GM21381 (cell line): ENCODE data around the gene YBX2.

Experiments
- ATAC-seq: cut with Tn5 transposase; IDR thresholded peaks from one replicate; pipeline ENCODE4 v1.9.1; 2021; ENCODE audit warnings: mild to moderate bottlenecking, moderate library complexity; ENCODE audit not compliant: unreplicated experiment

Gene YBX2

DNA sequence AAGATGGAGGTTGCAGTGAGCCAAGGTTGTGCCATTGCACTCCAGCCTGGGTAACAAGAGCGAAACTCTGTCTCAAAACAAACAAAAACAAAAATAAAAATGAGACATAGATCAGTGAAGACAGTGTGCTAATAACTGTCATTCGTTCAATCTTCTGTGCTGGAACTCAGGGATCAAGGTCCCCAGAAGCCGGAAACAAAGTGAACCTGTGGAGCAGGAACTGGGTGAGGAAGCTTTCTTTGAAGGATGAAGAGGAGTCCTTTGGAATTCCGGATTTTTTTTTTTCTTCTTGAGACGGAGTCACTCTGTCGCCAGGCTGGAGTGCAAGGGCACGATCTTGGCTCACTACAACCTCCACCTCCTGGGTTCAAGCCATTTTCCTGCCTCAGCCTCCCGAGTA is 15.0 kb downstream of the YBX2 start:
- no peak for ATAC-seq

DNA sequence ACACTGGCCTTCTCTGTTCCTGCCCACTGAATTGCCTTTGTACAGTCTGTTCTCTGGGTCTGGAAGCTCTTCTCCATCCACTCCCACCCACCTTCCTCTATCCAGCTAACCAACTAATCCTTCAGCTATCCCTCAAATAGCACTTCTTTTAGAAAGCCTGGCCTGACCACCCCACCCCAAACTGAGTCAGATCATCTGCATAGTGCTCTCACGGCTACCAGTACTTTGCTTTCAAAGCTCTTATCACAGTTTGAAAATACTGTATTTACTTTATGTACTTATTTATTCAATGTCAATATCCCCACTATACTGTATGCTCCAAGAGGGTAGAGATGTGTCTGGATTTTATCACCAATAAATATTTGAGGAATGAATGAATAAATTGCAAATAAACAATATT is 27.7 kb downstream of the YBX2 start:
- no peak for ATAC-seq

DNA sequence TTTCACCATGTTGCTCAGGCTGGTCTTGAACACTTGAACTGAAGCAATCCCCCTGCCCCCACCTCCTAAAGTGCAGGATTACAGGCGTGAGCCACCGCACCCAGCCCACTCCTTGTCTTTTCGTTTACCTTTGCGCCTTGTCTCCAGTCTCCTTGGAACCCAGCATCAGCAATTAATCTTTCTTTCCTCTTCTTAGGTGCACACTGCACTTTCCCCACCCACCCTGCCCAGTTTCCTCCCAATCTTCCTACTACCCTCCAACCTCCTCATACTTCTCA is 30.7 kb downstream of the YBX2 start:
- ATAC-seq = no peak

DNA sequence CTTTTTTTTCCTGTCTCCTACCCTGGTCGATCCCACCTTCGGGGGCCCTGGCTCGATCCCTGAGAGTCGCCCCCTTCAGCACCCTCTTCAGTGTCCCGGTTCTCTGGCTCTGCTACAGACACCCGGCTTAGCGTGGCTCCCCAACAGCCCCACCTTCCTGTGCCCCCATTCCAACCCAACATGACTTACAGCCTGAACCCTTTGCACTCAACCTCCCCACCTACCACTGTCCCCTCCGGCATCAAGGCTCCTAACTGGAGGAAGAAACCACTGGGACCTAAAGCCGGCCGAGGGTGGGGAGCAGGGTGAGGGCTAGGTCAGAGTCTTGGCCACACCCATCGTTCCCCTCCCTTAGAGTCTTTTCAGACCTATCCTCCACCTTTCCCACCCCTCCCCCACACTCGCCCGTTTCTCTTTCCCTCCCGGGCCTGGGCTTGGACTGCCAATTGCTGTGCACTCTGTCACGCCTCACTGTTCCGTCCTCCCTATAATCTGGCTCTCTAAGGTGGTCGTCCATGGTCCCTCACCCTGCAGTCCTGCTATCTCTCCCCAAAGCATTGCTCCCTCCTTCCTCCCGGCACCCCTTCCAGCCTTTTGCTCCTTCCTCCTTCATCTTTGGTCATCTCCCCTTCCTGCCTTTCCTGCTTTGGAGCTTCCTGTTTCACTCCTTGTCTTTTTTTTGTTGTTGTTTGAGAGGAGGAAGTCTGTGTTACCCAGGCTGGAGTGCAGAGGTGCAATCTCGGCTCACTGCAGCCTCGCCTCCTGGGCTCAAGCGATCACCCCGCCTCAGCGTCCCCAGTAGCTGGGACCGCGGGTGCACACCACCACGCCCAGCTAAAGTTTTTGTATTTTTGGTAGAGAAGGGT is 31.3 kb downstream of the YBX2 start:
- no peak for ATAC-seq

DNA sequence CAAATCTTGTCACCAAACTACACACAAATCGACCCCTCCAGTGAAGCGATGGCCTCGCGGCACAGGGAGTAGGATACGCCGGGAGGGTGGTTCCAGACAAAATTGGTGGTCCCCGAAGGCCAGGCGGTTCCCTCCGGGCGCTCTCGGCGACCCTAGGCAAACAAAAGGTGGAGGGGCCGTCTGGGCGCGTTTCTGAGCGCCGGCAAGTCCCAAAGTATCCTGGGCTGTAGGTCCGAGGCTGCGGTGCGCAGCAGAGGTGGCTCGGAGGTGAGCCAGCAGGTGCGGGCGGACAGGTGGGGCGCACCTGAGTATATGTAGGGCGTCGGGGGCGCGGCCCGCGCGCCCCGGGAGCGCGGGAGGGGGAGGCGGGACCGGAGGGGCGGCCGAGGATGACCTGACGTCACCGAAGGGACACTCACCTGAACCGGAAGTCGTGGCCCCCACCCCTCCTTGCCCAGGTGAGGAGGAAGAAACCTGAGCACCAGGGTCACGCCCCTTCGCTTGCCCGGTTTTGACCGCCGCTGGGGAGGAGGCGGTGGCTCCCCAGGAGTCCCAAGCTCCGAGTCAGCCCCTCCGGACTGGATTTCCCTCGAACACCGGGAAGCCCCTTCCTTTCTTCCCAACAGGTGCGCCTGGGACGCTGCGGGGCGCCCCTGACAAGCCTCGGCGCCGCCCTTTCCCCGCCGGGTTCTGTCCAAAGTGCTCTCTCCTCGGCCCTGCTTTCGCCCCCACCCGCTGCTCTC is 32.1 kb downstream of the YBX2 start, which contains the start of gene CLDN7:
TSS of gene CLDN7 (minus strand) at position 287 of the 743 bp plus-strand sequence. CDS start 435 bp downstream, outside the sequence.
- no peak for ATAC-seq

DNA sequence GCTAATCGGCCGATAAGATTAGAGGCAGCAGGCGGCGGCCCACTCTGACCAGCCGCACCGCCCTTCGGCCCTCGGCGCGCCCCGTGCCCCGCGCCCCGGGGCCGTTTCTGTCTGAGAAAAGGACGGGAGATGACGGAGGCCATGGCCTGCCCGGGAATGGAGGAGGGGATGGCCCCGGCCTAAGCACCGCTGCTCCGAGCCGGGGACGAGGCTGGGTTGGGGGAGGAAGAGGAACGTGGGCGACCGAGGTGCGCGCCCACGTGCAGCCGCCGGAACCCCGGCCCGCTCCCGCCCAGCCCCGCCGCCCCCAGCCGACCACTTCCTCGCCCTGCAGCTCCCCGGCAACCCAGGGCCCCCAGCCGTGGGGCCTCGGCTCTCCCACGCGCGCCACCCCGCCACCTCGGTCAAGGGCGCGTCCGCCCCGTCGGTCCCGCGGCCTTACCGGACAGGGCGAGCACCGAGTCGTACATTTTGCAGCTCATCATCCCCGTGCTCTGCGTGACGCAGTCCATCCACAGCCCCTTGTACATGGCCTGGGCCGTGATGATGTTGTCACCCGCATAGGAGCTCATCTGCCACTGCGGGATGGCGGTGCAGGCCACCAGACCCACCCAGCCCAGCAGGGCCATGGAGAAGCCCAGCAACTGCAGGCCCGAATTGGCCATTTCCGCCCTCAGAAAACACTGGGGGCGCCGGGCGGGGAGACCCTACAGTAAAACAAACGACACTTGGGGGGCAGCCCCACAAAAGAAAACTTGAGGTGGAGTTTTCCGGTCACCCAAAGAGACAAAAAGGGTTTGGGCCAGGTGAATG is 32.9 kb downstream of the YBX2 start:
- ATAC-seq = no peak

DNA sequence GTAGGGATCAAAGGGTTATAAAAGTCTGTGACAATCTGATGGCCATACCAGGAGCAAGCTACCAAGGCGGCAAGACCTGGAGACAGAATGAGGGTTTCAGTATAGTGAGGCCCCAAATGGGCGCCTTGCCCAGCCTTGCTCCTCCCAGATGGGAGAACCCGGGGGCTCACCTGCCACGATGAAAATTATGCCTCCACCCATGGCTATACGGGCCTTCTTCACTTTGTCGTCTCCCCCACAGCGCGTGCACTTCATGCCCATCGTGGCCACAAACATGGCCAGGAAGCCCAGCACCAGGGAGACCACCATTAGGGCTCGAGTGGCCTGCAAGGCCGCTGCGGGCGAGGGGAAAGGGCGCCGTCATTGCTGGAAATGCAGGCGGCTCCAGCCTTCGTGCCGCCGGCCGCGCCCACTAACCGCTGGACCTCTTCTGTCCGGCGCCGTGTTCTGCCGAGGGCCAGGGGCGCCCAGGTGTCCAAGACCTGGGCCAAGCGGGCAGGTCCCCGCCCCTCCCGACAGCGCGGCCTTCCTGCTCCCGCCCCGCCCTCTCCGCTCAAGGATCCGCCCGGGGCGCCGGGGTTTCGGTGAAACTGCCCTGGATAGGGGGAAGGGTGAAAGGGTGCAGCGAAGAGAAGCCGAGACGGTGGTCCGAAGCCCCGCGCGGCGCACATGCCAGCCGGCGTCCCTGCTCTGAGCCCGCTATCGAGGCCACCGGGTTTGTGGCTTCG is 33.6 kb downstream of the YBX2 start:
- ATAC-seq = no peak

DNA sequence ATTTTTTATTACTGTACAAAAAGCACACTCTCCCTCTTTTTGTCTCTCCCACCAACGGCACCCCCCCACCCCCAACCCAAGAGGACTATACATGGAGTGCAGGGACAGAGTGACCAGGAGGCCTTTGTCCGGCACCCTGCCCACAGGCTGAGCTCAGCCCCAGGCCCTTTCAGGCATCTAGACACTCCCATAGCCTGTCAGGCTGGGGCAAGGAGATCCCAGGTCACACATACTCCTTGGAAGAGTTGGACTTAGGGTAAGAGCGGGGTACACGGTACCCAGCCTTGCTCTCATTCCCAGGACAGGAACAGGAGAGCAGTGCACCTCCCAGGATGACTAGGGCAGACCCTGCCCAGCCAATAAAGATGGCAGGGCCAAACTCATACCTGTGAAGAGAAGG is 34.3 kb downstream of the YBX2 start:
- ATAC-seq = no peak

DNA sequence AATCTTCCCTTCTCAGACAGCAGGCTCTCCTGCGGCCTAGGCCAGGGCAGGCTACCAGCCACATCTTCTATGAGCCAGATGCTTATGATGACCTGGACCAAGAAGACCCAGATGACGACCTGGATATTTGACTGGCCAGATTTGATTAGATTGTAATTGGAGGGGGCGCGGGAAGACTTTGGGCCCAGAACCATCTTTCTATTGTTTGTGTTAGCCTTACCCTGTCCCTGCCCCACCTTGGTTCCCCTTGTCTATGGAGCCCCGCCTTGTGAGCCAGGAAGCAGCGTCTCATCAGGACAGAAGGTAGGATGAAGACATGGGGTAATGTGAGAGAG is 34.9 kb downstream of the YBX2 start:
- ATAC-seq = no peak

DNA sequence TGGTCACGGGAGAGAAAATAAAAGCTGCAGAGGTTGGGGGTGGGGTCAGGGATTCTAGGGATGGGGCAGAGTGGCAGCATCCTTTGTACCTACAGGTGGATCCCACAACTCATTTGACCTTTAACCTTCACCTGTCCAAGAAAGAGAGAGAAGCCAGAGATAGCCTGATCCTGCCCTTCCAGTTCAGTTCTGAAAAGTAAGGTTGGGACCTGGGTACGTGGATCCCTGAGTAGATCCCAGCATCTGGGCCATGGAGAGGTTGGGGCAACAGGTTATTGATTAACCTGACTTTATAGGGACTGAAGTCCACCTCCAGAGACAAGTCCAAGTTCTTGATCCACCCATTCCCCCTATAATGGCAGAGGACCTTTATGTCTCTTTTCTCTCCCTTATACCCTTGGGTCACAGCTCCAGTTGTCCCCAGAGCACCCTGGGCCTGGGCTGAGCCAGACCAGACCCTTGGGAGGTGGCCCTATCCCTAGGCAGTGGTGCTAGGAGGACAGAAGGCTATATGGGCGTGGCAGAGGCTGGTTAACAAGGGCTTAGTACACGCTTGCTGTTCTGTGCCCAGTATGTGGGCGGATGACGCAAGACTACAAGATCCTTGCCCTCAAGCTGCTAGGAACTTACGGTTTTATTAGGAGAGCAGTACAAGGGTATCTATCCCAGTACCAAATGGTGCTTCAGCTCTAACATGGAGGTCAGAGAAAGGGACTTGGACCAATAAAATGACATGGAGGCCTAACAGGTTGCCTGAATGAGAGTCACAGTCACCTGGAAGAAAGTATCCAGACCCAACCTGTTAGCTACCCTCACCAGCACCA is 35.5 kb downstream of the YBX2 start:
- no peak for ATAC-seq

DNA sequence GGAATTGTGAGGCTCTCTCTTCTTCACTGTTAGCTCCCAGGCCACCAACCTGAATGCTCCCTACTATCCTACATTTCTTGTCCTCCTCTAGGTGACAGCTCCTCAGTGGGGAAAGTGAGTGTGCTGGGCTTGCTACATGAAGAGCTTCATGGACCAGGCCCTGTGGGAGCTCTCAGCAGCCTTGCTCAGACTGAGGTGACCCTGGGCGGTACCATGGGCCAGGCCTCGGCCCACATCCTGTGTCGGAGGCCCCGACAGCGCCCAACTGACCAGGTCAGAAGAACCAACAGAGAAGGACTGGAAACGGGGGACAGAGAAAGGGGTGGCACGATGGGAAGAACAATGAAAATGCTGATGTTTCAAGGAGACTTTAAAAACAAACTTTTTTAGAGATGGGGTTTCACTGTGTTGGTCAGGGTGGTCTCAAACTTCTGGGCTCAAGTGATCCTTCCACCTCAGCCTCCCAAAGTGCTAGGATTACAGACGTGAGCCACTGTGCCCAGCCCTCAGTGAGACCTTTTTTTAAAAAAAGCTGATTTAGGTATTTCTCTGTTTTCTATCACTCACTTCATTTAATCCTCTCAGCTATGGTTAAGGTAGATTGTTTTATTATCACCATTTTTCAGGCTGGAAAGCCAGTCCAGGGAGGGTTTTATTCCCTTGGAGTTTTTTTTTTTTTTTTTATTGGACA is 37.5 kb downstream of the YBX2 start:
- no peak for ATAC-seq

DNA sequence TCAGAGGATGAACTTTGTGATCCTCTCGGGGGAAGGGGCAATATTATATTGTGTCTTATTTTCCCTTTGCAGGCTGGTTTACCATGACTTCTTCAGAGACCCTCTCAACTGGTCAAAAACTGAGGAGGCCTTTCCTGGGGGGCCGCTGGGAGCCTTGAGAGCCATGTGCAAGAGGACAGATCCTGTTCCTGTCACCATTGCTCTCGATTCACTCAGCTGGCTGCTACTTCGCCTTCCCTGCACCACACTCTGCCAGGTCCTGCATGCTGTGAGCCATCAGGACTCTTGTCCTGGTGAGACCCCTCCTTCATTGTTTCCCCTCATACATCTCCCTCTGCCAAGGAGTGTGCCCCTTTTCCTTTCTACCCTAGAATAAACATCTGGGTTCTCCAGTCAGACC is 39.9 kb downstream of the YBX2 start:
- no peak for ATAC-seq

DNA sequence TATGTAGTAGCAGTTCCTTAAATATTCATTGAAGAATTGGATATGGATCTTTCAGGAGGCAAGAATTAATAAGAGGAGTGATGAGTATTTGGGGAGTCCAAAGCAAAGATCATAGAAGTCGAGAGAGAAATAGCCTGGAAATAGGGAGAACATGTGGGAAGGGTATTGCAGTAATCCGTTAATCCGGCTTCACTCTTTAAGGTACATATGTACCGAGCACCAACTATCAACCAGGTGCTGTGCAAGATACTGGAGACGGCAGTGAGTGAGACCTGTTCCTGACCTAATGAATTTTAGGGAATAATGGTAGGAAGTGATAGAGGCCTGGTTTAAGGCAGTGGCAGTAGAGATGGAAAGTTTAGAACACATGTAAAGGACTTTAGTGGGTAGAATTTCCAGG is 41.4 kb downstream of the YBX2 start:
- no peak for ATAC-seq

DNA sequence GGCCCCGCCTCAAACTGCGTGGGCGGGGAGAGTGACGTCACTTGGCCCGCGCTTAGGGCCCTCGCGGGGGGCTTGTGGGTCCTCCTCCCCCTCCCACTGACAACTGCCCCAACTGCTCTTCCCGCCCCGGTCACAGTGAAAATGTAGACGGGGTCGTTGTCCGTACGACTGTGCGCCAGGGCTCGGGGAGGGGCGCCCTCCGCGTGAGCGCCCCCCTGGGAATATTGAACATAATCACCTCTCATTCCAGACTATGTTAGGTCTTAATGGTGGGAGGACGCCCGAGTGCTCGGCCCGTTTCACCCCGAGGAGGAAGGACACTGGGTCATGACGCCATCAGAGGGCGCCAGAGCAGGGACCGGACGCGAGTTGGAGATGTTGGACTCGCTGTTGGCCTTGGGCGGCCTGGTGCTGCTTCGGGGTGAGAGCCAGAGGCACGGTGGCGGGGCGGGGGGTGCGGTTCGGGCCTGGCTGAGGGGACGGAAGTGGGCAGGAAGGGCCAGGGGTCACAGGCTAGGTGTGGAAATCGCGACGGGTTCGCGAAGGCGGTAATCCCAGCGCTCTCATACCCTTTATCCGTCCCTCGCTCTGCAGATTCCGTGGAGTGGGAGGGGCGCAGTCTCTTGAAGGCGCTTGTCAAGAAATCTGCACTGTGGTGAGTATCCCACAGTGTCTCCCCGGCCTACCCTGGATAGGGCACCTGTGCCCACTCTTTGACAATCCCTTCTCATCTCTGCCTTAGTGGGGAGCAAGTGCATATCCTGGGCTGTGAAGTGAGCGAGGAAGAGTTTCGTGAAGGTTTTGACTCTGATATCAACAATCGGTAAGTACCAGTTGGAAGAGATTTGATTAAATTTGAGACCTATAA is 42.0 kb downstream of the YBX2 start, which contains the start of gene ELP5:
TSS of gene ELP5 (plus strand) at position 40 of the 868 bp plus-strand sequence. CDS start at position 376, 336 bp downstream.
- ATAC-seq = peak; percentile 55

DNA sequence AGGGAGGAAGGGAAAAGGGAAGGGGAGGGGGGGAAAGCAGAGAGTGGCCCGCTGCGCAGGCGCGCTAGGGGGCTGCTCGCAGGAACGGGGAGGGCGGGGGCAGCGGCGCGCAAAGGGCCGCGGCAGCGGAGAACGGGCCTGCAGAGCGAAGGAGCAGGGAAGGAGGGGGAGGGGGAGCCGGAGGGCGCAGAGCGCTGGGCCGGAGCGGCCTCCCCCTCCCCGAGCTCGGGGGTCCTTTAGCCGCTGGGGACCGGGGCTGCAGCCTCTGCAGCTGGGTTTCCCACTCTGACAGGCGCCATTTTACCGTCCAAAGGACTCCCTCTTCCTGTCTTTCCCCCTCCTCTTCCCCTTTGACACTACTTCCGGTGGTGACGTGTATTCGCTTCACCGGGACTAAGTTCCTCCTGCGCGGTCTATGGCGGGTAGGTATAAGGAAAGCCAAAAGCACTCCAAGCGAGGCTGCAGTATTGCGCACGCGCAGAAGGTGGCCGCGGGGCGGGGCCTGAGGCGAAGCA is 42.7 kb downstream of the YBX2 start, which contains the start of gene CTDNEP1:
TSS of gene CTDNEP1 (minus strand) at position 74 of the 515 bp plus-strand sequence. CDS start 438 bp downstream, outside the sequence.
- ATAC-seq = peak; percentile 79

DNA sequence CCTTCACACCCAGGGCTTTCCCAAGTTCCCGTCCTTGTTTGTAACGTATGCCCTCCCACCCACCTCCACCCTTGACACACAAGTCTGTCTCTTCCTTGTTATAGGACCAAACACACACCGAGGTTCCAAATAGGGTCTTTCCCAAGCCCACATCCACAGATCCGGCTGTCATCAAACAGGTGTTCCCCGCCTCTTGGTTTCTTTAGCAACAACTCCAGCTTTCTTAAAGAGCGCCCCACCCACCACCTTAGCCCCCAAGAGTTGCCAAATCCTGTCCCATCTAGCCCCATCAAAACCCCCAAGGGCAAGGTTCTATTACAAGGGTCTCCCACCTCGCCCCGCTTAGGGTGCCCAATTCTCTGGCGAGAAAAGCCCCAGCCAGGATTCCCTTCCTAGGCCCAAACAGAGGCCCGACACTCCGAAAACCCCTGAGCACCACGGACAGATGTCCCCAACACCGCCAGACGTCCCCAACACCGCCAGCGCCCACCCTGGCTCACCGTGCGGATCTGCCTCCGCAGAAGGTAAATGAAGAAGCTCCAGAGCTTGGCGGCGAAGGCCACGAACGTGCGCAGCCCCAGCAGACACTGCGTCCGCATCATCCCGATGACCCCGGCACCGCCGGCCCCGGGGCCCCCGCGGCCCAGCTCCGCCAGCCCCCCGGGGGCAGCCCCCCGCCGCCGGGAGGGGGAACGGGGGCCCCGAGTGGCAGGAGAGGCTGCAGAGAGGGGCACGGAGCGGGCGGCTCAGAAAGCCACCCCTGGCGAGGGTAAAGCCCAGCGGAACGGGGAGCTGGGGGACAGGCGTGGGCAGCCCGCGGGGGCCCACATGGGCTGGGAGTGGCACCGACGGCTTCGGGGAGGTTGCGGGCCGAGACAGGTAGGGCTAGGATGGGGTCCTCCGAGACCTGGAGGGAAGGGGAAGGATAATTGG is 43.5 kb downstream of the YBX2 start:
- ATAC-seq = peak; percentile 5

DNA sequence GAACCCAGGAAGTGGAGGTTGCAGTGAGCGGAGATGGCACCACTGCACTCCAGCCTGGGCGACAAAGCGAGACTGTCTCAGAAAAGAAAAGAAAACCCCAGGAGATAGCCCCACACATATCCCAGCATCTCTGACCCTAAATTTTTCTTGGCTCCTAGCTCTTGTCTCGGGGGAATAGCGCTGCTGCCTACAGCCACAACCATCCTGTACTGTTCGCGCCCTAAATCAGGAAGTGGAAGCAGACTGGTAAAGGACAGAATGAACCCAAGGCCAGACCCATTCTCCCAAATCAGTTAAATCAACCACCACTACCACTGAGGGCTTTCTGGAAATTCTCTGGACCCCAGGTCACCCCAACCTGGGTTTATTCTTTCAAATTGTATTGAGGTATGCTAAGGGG is 44.6 kb downstream of the YBX2 start:
- no peak for ATAC-seq
